Panc1 (cell line): Measurements from ENCODE around the gene OGDH. TPM values are rescaled to one million over a fixed set of nuclear protein-coding genes. Genes with fewer than 3 reads are reported as not detected.
A peak's percentile ranks its signal among the peaks of the same experiment; 100 is the strongest.

Experiments
- ATAC-seq: fragments of 200-7000 bp; cut with Tn5 transposase; 2 replicates; pipeline ENCODE4 v1.9.1; 2020; ENCODE audit warnings: mild to moderate bottlenecking, moderate library complexity
- BruUV-seq: library from RNA; stranded (reverse); fragments of 400-500 nt; replicated peaks from 2 replicates; lab custom pipeline; 2021; lab: Mats Ljungman, UMichigan
- CTCF ChIA-PET: fragments of 300-600 bp; sonication (Branson Sonifier 250); formaldehyde crosslinking; loops from one replicate; lab custom pipeline; 2022; ENCODE audit warnings: antibody characterized with exemption; lab: Charles Lee
- POLR2A ChIA-PET: fragments of 300-600 bp; sonication (Branson Sonifier 250); formaldehyde crosslinking; loops from one replicate; lab custom pipeline; 2022; ENCODE audit warnings: antibody characterized with exemption; lab: Charles Lee
- DNase-seq: peaks from one replicate; pipeline ENCODE4 v3.0.0-alpha.2; 2010; ENCODE audit warnings: low read depth, low spot score
- H3K27ac ChIP-seq: 2 replicates; pipeline ENCODE4 v1.5.1; 2011; ENCODE audit warnings: mild to moderate bottlenecking, low read length, inconsistent platforms
- H3K27me3 ChIP-seq: fragments of 200-500 bp; sonication (Bioruptor generic); 2 replicates; pipeline ENCODE4 v1.6.0; 2014; ENCODE audit warnings: low read length, inconsistent platforms; ENCODE audit not compliant: control insufficient read depth, insufficient read depth
- H3K36me3 ChIP-seq: fragments of 200-500 bp; sonication (Bioruptor generic); 2 replicates; pipeline ENCODE4 v1.5.1; 2014; ENCODE audit warnings: inconsistent platforms, mild to moderate bottlenecking, low read length, moderate library complexity; ENCODE audit not compliant: control insufficient read depth, insufficient read depth
- H3K4me1 ChIP-seq: 2 replicates; pipeline ENCODE4 v1.5.1; 2011; ENCODE audit warnings: inconsistent platforms, mild to moderate bottlenecking, low read length, moderate library complexity; ENCODE audit not compliant: control insufficient read depth, insufficient read depth
- H3K4me3 ChIP-seq, 2 experiments: 2 replicates each; pipeline ENCODE4 v1.5.1; 2011 to 2012; ENCODE audit warnings: low read depth in 2 of 2, low read length in 2 of 2, mild to moderate bottlenecking in 2 of 2, inconsistent platforms in 1 of 2, moderate library complexity in 1 of 2
- H3K9me3 ChIP-seq: fragments of 200-500 bp; sonication (Bioruptor generic); 2 replicates; pipeline ENCODE4 v1.5.1; 2014; ENCODE audit warnings: low read depth, mild to moderate bottlenecking, inconsistent platforms, low read length, moderate library complexity; ENCODE audit not compliant: control insufficient read depth, insufficient read depth
- POLR2AphosphoS5 ChIP-seq: IDR thresholded peaks from 2 replicates; pipeline ENCODE4 v1.6.1; 2012; ENCODE audit warnings: mild to moderate bottlenecking, low read depth, low read length, moderate library complexity
- SIN3A ChIP-seq: IDR thresholded peaks from 2 replicates; pipeline ENCODE4 v1.6.1; 2012; ENCODE audit warnings: low read depth, mild to moderate bottlenecking, low read length, moderate library complexity, borderline replicate concordance; ENCODE audit not compliant: insufficient read depth
- TCF7L2 ChIP-seq: IDR thresholded peaks from 2 replicates; pipeline ENCODE4 v1.6.1; 2011; ENCODE audit warnings: mild to moderate bottlenecking, low read depth, low read length, inconsistent platforms
- in situ Hi-C: cut with HindIII; loops from 2 replicates; pipeline ENCODE4 v1.10.0; 2016; ENCODE audit warnings: low sequenced_read_pairs, low pct_unique_long_range_greater_than_20kb
- intact Hi-C: fragments of 100-400 bp; cut with micrococcal nuclease; formaldehyde crosslinking; loops from one replicate; pipeline ENCODE4 v1.10.0; 2022; ENCODE audit not compliant: unreplicated experiment
- total RNA-seq: library from RNA; stranded (reverse); gene quantifications from one replicate; pipeline ENCODE4 v1.2.1, GENCODE V29; 2021; ENCODE audit not compliant: unreplicated experiment
- TF ChIP-seq, protein P1 (sequence below), 2 experiments: IDR thresholded peaks; 2 replicates each; pipeline ENCODE4 v1.6.1; 2011 to 2012; ENCODE audit warnings: low read depth in 2 of 2, control low read depth in 1 of 2, low read length in 1 of 2, mild to moderate bottlenecking in 1 of 2, moderate library complexity in 1 of 2; ENCODE audit not compliant: insufficient read depth in 1 of 2
- TF ChIP-seq, protein P2 (sequence below): fragments of 450-650 bp; IDR thresholded peaks from 2 replicates; pipeline ENCODE4 v1.5.1; 2017; ENCODE audit warnings: mild to moderate bottlenecking

Gene OGDH
- total RNA-seq, 1 experiment from 2014 or later, result 166 TPM

DNA sequence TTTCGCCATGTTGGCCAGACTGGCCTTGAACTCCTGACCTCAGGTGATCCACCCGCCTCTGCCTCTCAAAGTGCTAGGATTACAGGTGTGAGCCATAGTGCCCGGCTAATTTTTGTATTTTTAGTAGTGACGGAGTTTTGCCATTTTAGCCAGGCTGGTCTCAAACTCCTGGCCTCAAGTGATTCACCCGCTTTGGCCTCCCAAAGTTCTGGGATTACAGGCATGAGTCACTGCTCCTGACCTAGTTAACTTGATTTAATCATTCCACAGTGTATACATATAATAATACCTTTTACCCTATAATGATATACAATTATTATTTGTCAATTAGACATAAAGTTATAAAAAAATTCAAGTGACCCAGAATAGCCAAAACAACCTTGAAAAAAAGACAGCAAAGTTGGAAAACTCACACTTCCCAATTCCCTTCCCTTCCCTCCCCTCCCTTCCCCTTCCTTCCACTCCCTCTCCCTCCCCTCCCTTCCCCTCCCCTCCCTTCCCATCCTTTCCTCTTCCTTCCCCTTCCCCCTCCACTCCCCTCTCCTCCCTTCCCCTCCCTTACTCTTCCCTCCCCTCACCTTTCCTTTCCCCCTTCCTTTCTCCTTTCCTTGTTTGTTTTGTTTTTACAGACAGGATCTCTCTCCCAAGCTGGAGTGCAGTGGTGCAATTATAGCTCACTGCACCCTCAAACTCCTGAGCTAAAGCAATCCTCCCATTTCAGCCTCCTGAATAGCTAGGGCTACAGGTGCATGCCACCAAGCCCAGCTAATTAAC, 127.5 kb downstream of the OGDH start:
- ChIA-PET POLR2A (interaction anchor here (0.6 kb wide), 1 partner anchor 365 kb away, joined by 6 read pairs; no protein-coding TSS in a partner anchor), CTCF (interaction anchor here (0.7 kb wide), 1 partner anchor 330 kb away, joined by 9 read pairs; no protein-coding TSS in a partner anchor)
- Histone ChIP-seq H3K27me3 (no peaks in the 10 kb centered on the region), H3K9me3 (no peaks in the 10 kb centered on the region), H3K36me3 (no peaks in the 10 kb centered on the region), H3K4me3 (no peak overlapping the region), H3K4me1 (peaks cover 3% of the 10 kb centered on the region; the same call in 1 of the 2 replicates), H3K27ac (peak overlapping the region; percentile 29; the same call in 1 of the 2 replicates)
- TF ChIP-seq, protein P1, sequence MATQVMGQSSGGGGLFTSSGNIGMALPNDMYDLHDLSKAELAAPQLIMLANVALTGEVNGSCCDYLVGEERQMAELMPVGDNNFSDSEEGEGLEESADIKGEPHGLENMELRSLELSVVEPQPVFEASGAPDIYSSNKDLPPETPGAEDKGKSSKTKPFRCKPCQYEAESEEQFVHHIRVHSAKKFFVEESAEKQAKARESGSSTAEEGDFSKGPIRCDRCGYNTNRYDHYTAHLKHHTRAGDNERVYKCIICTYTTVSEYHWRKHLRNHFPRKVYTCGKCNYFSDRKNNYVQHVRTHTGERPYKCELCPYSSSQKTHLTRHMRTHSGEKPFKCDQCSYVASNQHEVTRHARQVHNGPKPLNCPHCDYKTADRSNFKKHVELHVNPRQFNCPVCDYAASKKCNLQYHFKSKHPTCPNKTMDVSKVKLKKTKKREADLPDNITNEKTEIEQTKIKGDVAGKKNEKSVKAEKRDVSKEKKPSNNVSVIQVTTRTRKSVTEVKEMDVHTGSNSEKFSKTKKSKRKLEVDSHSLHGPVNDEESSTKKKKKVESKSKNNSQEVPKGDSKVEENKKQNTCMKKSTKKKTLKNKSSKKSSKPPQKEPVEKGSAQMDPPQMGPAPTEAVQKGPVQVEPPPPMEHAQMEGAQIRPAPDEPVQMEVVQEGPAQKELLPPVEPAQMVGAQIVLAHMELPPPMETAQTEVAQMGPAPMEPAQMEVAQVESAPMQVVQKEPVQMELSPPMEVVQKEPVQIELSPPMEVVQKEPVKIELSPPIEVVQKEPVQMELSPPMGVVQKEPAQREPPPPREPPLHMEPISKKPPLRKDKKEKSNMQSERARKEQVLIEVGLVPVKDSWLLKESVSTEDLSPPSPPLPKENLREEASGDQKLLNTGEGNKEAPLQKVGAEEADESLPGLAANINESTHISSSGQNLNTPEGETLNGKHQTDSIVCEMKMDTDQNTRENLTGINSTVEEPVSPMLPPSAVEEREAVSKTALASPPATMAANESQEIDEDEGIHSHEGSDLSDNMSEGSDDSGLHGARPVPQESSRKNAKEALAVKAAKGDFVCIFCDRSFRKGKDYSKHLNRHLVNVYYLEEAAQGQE (IDR thresholded peaks at IDR 0.05; ENCODE audit: insufficient read depth in 1 of 2, low read depth in 2 of 2, low read length in 1 of 2), result no peak
- TF ChIP-seq TCF7L2 (no peak), POLR2AphosphoS5 (no peak), SIN3A (no peak)
- TF ChIP-seq, protein P2, sequence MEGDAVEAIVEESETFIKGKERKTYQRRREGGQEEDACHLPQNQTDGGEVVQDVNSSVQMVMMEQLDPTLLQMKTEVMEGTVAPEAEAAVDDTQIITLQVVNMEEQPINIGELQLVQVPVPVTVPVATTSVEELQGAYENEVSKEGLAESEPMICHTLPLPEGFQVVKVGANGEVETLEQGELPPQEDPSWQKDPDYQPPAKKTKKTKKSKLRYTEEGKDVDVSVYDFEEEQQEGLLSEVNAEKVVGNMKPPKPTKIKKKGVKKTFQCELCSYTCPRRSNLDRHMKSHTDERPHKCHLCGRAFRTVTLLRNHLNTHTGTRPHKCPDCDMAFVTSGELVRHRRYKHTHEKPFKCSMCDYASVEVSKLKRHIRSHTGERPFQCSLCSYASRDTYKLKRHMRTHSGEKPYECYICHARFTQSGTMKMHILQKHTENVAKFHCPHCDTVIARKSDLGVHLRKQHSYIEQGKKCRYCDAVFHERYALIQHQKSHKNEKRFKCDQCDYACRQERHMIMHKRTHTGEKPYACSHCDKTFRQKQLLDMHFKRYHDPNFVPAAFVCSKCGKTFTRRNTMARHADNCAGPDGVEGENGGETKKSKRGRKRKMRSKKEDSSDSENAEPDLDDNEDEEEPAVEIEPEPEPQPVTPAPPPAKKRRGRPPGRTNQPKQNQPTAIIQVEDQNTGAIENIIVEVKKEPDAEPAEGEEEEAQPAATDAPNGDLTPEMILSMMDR, result no peak
- intact Hi-C loops (no loop called here), in situ Hi-C loops (no loop called here)
- no TSS peak for BruUV-seq
- peak; percentile 70 for DNase-seq
- peak; percentile 79 for ATAC-seq

DNA sequence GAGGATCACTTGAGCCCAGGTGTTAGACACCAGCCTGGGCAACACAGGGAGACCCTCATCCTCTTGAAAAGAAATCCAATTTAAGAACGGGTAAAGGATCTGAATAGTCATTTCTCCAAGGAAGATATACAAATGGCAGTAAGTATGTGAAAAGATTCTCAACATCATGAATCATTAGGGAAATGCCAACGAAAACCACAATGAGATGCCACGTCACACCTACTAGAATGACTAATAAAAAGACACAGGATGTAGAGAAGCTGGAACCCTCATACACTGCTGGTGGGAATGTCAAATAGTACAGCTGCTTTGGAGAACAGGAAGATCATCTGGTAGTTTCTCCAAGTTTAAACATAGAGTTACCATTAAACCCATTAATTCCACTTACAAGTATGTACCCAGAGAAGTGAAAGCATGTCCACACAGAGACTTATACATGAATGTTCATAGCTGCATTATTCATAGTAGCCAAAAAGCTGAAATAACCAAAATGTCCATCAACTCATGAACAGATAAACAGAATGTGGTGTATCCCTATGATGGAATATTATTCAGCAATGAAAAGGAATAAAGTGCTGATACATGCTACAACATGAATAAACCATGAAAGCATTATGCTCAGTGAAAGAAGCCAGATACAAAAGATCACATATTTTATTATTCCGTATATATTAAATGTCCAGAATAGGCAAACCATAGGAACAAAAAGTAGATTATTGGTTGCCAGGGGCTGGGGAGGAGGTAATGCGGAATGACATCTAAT, 129.2 kb downstream of the OGDH start:
- Histone ChIP-seq H3K4me3 (no peak overlapping the region), H3K27me3 (no peaks in the 10 kb centered on the region), H3K9me3 (no peaks in the 10 kb centered on the region), H3K4me1 (peaks cover 6% of the 10 kb centered on the region; the same call in 1 of the 2 replicates), H3K27ac (peak overlapping the region; percentile 68), H3K36me3 (no peaks in the 10 kb centered on the region)
- DNase-seq (peak; percentile 98), ATAC-seq (peak; percentile 87)
- POLR2A ChIA-PET, result no interaction called here
- TF ChIP-seq, protein P2, result no peak
- peak; percentile 58; the same call in 1 of the 2 replicates for TF ChIP-seq POLR2AphosphoS5
- TF ChIP-seq SIN3A, result no peak
- TF ChIP-seq, protein P1 (IDR thresholded peaks at IDR 0.05; ENCODE audit: insufficient read depth in 1 of 2, low read depth in 2 of 2, low read length in 1 of 2), result no peak
- in situ Hi-C loops, result no loop called here
- CTCF ChIA-PET, result interaction anchor here (0.7 kb wide), 1 partner anchor 104 kb away, joined by 4 read pairs; no protein-coding TSS in a partner anchor
- no TSS peak for BruUV-seq
- intact Hi-C loops, result no loop called here
